HG02759 (cell line): ENCODE measurements around the gene OSBPL2.

Experiments used
- ATAC-seq: cut with Tn5 transposase; IDR thresholded peaks from one replicate; pipeline ENCODE4 v1.9.1; 2021; ENCODE audit warnings: mild to moderate bottlenecking, moderate library complexity; ENCODE audit not compliant: unreplicated experiment

The OSBPL2 gene

DNA sequence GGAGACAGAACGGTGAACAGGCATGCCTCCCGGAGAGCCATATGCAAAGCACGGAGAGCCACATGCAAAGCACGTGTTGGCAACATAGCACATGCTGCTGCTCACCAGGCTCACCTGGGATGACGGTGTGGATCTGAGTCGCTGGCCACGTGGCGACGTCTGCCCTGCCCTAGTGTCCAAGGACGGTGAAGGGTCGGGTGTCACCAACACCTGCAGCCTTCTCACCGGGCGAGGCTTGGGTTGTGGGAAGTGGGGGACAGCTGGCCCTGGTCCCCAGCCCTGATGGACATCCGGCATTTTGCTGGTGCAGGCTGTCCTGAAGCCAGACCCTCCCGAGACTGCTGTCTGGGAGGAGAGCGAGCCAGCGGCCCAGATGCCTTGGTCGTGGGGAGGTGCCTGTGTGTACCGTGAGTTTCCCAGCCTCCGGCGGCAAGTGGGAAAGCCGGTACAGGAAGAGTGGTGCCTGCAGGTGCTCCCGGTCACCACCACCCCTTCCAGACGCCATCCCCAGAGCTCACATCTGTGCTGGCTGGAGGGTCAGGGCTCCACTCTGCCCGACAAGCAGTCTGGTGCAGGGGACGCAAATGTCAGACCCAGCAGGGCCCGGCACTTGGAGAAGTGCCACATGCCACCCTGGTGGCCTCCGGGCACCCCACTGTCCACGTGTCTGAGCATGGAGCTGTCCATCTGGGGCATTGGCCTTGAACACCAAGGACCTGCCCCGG is 58.6 kb downstream of the OSBPL2 start:
- no peak for ATAC-seq

DNA sequence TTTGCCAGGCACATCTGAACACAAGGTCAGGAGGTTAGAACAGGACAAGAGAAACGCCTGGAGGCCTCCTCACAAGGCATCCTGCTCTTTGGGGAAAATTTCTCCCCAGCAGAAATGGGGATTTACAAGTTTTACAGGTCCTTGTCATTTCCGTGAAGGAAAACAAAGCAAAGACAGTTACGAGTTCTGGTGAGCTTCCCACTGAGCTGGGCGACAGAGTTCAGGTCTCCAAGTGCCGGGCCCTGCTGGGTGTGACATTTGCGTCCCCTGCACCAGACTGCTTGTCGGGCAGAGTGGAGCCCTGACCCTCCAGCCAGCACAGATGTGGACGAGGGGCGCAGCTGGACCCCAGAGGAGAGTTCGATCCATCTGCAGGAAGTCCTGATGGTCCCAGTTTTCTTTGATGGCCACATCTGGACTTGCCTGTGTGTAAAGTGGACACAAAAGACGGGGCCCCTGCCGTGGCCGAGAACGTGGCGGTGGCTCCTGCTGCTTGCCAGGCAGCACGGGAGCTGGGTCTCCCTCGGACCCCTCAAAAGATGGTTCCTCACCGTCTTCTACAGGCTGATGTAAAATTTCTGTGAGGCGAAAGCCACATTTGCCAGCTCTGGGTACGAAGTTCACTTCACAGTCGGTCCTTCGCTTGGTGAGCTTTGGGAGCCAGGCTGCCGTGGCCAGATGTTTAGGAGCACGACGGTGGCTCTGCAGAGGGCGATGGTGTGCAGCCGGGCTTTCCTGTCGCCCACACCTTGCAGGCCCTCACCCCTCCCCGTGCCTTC is 59.3 kb downstream of the OSBPL2 start:
- ATAC-seq = no peak

DNA sequence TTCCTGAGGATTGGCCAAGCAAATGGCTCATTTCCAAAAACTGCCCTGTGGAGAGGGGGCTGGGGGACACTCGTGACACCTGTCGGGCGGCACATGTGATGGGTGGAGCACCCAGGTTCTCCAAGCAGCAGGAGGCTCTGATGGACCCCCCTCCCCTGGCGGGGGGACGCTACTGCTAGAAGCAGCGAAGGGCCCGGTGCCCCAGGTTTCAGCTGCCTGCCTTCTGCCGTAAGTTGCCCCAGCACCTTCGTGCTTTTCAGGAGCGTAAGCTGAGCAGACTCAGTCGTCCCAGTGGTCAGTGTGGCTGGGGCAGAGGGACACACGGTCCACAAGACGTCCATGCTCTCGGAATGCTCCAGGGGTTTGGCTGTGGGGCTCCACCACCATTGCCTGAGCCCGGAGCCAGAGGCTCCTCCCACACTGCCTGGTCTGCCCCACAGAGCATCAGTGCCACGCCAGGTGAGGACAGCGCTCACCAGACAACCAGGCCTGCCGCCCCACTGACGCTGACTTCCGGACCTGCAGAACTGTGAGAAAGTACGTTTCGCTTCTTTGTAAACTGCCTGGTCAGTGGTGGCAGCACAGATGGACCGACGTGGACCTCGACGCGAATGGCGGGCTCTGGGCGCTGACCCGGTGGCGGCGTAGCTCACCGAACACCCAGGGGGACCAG is 60.4 kb downstream of the OSBPL2 start:
- ATAC-seq = no peak

DNA sequence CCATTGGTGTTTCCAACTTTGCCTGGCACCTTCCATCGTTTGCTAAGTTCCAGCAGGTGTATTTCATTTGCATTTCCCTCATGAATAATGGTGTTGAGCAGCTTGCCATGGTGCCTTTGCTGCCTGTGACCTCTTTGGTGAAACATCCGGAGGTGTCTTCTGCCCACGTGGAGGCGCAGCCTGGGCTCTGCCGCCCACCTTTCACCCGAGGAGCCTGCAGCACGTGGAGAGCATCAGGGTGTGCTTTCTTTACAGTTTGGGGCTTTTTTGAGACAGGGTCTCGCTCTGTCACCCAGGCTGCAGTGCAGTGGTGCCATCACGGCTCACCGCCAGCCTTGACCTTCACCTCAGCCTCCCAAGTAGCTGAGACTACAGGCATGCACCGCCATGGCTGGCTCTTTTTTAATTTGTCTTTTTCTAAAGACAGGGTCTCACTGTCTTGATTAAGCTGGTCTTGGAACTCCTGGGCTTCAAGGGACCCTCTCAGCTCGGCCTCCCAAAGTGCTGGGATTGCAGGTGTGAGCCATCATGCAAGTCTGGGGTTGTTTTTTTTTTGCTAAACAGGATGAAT is 61.4 kb downstream of the OSBPL2 start:
- ATAC-seq = no peak

GRCh38 chr20:62300319-62300718 is 62.0 kb downstream of the OSBPL2 start:
- no peak for ATAC-seq

- ATAC-seq = no peak
Measured at GRCh38 chr20:62301111-62301668, 62.9 kb downstream of the OSBPL2 start.

DNA sequence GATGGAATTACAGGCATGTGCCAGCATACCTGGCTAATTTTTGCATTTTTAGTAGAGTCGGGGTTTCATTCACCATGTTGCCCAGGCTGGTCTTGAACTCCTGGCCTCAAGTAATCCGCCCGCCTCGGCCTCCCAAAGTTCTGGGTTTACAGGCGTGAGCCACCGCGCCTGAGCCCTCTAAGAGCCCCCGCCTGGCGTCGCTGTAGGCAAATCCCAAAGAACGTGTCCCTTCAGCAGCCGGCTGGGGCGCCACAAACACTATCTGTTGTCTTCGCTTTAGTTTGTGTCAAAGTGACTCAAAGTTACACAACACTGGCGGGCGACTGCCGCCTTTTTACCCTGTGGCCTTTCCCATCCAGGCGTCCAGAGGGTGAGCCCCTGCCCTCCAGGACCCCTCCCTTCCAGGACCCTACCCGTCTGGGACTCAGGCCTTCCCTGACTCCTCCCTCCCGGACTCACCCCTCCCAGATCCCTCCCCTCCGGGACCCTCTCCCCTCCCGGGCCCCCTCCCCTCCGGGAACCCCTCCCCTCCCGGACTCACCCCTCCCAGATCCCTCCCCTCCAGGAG is 63.5 kb downstream of the OSBPL2 start:
- peak; percentile 35 for ATAC-seq

DNA sequence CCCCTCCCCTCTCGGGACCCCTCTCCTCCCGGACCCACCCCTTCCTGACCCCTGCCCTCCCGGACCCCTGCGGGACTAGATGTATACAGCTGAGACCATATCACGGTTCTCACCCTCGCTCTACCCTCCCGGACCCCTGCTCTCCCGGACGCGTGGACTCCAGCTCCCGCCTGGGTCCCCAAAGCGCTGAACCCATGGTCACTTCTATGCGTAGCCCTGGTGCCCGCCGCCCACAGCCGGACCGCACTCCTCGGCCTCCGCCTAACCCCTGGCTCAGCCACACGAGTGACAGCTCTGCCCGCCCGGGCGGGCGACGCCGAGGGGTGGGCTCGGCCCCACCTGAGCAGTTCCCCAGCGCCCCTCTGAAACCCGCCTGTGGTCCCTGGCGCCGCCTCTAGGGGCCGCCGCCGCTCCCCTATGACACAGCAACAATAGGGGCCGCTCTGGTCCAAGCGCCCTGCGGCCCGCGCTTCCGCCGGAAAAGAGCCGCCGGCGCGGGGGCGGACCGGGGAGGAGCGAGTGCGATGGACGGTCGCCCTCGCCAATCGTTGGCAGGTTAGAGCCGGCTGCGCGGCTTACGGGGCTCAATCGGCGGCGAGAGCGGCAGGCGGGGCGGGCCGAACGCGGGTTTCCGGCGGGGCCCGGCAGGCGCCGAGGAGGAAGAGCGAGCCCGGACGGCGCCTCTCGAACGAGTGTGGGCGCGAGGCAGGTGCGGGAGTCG is 64.2 kb downstream of the OSBPL2 start, which contains the start of gene ADRM1:
Gene ADRM1 (plus strand): TSS at position 657 of the 721 bp plus-strand sequence. CDS start 572 bp downstream, outside the sequence.
- ATAC-seq = peak; percentile 89

DNA sequence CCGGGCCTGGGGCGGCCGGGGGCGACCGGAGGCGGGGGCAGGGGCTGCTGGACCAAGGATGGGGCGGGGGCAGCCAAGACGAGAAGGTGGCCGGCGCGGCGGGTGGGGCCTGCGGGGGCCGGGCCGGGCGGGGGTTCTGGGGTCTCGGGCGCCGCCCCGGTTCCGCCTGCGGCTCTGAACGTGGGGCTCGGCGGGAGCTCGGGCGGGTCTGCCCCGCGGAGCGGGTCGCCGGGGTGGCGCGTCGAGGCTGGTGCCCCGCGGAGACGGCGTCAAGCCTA is 64.7 kb downstream of the OSBPL2 start:
- no peak for ATAC-seq

- ATAC-seq = peak; percentile 6
Measured at GRCh38 chr20:62303340-62304226, 65.3 kb downstream of the OSBPL2 start.

GRCh38 chr20:62304331-62305148 is 66.2 kb downstream of the OSBPL2 start:
- no peak for ATAC-seq

GRCh38 chr20:62305149-62305764 is 66.9 kb downstream of the OSBPL2 start:
- ATAC-seq = no peak

- ATAC-seq = no peak
Measured at GRCh38 chr20:62305765-62306413, 67.6 kb downstream of the OSBPL2 start.

- ATAC-seq = no peak
Measured at GRCh38 chr20:62306414-62307187, 68.3 kb downstream of the OSBPL2 start.

DNA sequence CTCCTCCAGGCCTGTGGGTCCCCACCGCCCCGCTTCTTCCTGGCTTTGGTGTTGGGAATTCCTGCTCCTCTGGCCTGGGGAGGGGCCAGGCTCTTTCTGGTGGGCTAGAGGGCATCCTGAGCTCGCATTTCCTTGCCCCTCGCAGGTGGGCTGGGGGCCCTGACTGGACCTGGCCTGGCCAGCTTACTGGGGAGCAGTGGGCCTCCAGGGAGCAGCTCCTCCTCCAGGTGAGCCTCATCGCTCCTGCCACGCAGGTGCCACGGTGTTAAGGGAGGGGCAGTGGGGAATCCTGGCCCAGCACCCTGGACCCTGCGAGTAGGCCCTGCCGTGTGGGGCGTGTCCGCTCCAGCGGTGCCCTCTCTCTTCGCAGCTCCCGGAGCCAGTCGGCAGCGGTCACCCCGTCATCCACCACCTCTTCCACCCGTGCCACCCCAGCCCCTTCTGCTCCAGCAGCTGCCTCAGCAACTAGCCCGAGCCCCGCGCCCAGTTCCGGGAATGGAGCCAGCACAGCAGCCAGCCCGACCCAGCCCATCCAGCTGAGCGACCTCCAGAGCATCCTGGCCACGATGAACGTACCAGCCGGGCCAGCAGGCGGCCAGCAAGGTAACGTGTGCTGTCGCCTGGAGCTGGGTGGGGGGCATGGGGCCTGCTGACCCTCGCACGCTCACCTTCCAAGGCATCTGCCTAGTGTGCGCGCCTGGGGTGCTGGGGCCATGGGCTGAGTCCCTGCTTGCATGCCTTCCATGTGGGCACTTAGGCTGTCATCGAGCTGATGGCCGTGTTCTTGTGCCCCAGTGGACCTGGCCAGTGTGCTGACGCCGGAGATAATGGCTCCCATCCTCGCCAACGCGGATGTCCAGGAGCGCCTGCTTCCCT is 69.1 kb downstream of the OSBPL2 start:
- no peak for ATAC-seq
